Measurements from ENCODE around the gene KAT8.

The KAT8 gene

GRCh38 chr16:31113121-31114120 is 4.0 kb upstream of the KAT8 start:
- TF ChIP-seq, protein P1, sequence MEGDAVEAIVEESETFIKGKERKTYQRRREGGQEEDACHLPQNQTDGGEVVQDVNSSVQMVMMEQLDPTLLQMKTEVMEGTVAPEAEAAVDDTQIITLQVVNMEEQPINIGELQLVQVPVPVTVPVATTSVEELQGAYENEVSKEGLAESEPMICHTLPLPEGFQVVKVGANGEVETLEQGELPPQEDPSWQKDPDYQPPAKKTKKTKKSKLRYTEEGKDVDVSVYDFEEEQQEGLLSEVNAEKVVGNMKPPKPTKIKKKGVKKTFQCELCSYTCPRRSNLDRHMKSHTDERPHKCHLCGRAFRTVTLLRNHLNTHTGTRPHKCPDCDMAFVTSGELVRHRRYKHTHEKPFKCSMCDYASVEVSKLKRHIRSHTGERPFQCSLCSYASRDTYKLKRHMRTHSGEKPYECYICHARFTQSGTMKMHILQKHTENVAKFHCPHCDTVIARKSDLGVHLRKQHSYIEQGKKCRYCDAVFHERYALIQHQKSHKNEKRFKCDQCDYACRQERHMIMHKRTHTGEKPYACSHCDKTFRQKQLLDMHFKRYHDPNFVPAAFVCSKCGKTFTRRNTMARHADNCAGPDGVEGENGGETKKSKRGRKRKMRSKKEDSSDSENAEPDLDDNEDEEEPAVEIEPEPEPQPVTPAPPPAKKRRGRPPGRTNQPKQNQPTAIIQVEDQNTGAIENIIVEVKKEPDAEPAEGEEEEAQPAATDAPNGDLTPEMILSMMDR (IDR thresholded peaks at IDR 0.05; ENCODE audit: borderline replicate concordance, insufficient read depth, low read depth, low read length) = no peak
- no peak overlapping the region for H3K4me3 ChIP-seq (ENCODE audit: low read depth, low read length)

DNA sequence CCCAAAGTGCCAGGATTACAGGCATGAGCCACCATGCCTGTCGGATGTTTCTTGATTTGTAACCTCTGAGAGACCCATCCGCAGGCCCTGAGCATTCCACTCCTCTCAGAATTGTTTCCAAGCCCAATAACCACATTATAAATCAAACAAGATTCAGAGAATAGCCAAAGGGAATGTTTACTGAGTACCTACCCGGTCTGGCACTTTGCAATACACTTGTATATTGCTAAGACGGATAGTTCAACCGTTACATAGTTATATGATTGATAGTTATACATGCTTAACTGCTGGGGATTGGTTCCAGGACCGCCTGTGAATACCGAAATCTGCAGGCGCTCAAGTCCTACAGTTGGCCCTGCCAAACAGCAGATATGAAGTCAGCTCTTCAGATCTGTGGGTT is 3.0 kb upstream of the KAT8 start:
- H3K4me3 ChIP-seq (ENCODE audit: low read depth, low read length) = no peak overlapping the region
- TF ChIP-seq, protein P1 (IDR thresholded peaks at IDR 0.05; ENCODE audit: borderline replicate concordance, insufficient read depth, low read depth, low read length) = no peak

DNA sequence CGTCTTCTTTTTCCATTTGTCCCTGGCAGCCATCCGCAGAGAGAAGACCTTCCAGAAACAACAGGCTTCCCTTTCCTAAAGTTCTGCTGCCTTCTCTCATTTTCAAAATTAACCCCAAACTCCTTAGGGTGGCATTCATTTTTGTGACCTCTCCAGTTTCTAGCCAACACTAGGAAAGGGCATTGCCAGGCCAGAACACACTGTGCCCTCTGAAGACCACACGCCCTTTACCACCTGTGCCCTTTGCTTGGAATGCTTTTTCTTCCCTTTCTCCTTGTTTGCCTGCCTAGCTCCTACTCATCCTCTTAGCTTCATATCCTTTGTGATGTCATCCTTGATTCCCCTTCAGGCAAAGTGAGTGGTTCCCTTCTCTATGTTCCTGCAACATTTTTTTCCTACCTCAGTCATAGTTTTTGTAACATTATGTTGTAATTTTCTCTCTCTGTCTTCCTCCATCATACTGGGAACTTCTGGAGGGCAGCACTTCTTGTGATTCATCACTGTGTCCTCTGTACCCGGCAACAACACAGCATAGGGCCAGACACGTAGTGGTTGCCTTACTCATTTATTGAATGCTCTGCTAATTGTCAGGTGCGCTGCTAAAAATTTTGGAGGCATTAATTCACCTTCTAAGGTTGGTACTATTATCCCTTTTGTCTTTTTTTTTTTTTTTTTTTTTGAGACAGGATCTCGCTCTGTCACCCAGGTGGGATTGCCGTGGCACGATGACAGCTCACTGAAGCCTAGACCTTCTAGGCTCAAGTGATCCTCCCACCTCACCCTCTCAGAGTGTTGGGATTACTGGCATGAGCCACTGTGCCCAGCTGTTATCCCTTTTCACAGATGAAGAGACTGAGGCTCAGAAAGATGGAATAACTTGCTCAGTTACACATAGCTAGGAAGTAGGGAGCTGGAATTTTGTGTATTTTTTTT is 1.0 kb downstream of the KAT8 start:
- TF ChIP-seq, protein P1 (IDR thresholded peaks at IDR 0.05; ENCODE audit: borderline replicate concordance, insufficient read depth, low read depth, low read length) = no peak
- peak overlapping the region; percentile 72 for H3K4me3 ChIP-seq (ENCODE audit: low read depth, low read length)

DNA sequence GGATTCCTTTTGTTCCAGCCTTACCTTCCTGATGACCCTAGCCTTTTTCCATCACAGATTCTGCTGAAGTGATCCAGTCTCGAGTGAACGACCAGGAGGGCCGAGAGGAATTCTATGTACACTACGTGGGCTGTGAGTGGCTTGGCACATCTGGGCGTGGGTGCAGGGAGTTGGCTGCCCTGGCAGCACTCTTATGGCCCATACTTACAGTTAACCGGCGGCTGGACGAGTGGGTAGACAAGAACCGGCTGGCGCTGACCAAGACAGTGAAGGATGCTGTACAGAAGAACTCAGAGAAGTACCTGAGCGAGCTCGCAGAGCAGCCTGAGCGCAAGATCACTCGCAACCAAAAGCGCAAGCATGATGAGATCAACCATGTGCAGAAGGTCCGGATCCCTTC is 2.7 kb downstream of the KAT8 start:
- TF ChIP-seq, protein P1 (IDR thresholded peaks at IDR 0.05; ENCODE audit: borderline replicate concordance, insufficient read depth, low read depth, low read length) = no peak
- H3K4me3 ChIP-seq (ENCODE audit: low read depth, low read length) = no peak overlapping the region

DNA sequence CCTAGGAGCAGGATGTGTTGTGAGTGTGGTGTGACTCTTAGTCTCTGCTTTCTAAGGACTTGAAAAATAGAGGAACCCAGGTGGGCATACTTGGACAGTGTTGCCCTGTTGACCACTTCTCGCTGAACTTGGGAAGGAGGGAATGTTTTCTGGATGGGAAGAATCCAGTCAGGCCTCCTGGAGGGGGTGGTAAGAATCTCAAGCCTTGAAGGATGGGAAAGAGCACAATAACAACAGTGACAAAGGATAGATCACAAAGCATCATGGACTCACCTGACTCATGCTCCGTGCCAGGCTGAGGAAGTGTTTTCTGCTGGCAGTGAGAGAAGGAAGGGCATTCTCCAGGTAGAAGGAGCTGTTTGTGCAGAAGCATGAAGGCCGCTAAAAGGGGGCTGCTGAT is 8.4 kb downstream of the KAT8 start:
- TF ChIP-seq, protein P1 (IDR thresholded peaks at IDR 0.05; ENCODE audit: borderline replicate concordance, insufficient read depth, low read depth, low read length) = no peak
- no peak overlapping the region for H3K4me3 ChIP-seq (ENCODE audit: low read depth, low read length)

DNA sequence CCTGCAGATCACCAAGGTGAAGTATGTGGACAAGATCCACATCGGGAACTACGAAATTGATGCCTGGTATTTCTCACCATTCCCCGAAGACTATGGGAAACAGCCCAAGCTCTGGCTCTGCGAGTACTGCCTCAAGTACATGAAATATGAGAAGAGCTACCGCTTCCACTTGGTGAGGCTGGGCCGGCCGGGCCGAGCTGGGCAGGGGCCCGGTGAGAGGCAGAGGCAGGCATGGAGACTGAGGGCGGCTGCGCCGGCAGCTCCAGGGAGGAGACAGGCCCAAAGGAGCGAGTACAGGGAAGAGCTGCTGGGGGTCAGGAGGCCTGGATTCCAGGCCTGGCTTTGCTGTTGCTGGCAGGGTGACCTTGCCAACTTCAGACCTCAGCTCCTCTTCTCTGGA is 9.7 kb downstream of the KAT8 start:
- TF ChIP-seq, protein P1 (IDR thresholded peaks at IDR 0.05; ENCODE audit: borderline replicate concordance, insufficient read depth, low read depth, low read length) = no peak
- H3K4me3 ChIP-seq (ENCODE audit: low read depth, low read length) = no peak overlapping the region

Measured in GM12875 (cell line).